Camera-type eye (tissue), 1 donor: ENCODE measurements around the gene HIP1. TPM values are rescaled to one million over a fixed set of nuclear protein-coding genes. Genes with fewer than 3 reads are reported as not detected.

ENCODE experiments used
- total RNA-seq: library from RNA; depleted of rRNA; stranded (reverse); fragments of >200 nt; gene quantifications from one replicate; pipeline ENCODE4 v1.2.3, GENCODE V29; 2014

HIP1 gene
- total RNA-seq: 42.2 TPM

GRCh38 chr7:75738604-75738974 is at the start of gene HIP1:
TSS of gene HIP1 (minus strand) at chr7:75738941. CDS start at chr7:75738920, 21 bp downstream.

GRCh38 chr7:75772081-75773077 is 33.6 kb upstream of the HIP1 start, which contains the start of gene CCL26:
TSS of gene CCL26 (minus strand) at chr7:75772211. CDS start at chr7:75772176, 35 bp downstream.

GRCh38 chr7:75492020-75492419 is 246.7 kb downstream of the HIP1 start, which contains the start of gene SPDYE5:
TSS of gene SPDYE5 (plus strand) at chr7:75492320. CDS start at chr7:75494048, 1,728 bp downstream.

GRCh38 chr7:75485979-75486643 is 252.6 kb downstream of the HIP1 start, which contains the start of gene POM121C:
TSS of gene POM121C (minus strand) at chr7:75486299. CDS start at chr7:75441496, 44,803 bp downstream.

Other genes with a start within 250 kb of the HIP1 start
- gene SPDYE5, start 246.6 kb downstream of the HIP1 start, total RNA-seq: 0.22 TPM
- gene CCL26, start 33.3 kb upstream of the HIP1 start, total RNA-seq: 2.6 TPM
- gene CCL24, start 74.9 kb upstream of the HIP1 start, total RNA-seq: not detected
- gene RHBDD2, start 140.1 kb upstream of the HIP1 start, total RNA-seq: 38.6 TPM
- gene POR, start 176.2 kb upstream of the HIP1 start, total RNA-seq: 55.1 TPM